NCI-H1105 (cell line): ENCODE data around the gene FBXL7.

Experiments used
- DNase-seq: peaks from one replicate; lab custom pipeline; 2025; lab: John Stamatoyannopoulos, UW

FBXL7 gene

GRCh38 chr5:15893866-15894265 is 393.9 kb downstream of the FBXL7 start:
- DNase-seq: no peak

- no peak for DNase-seq
These were observed 397.7 kb downstream of the FBXL7 start for GRCh38 chr5:15897656-15898055.

- DNase-seq: no peak
These were observed 398.7 kb downstream of the FBXL7 start for GRCh38 chr5:15898641-15899040.

- DNase-seq: no peak
These were observed 399.5 kb downstream of the FBXL7 start for GRCh38 chr5:15899481-15899880.

GRCh38 chr5:15901151-15901550 is 401.2 kb downstream of the FBXL7 start:
- no peak for DNase-seq

GRCh38 chr5:15902066-15902465 is 402.1 kb downstream of the FBXL7 start:
- no peak for DNase-seq

- DNase-seq: no peak
These were observed 405.2 kb downstream of the FBXL7 start for GRCh38 chr5:15904899-15905830.

- no peak for DNase-seq
These were observed 414.7 kb downstream of the FBXL7 start for GRCh38 chr5:15914638-15915037.

- DNase-seq: no peak
These were observed 426.6 kb downstream of the FBXL7 start for GRCh38 chr5:15926586-15926985.

- DNase-seq: no peak
These were observed 427.9 kb downstream of the FBXL7 start for GRCh38 chr5:15927710-15928380.

- DNase-seq: no peak
These were observed 429.8 kb downstream of the FBXL7 start for GRCh38 chr5:15929611-15930263.

- DNase-seq: no peak
These were observed 432.1 kb downstream of the FBXL7 start for GRCh38 chr5:15932066-15932465.

GRCh38 chr5:15933259-15934207 is 433.6 kb downstream of the FBXL7 start:
- no peak for DNase-seq

GRCh38 chr5:15936505-15937245 is 436.7 kb downstream of the FBXL7 start:
- DNase-seq: no peak

GRCh38 chr5:15937708-15938107 is 437.7 kb downstream of the FBXL7 start:
- DNase-seq: no peak

GRCh38 chr5:15938186-15938585 is 438.2 kb downstream of the FBXL7 start:
- DNase-seq: no peak

- no peak for DNase-seq
These were observed 439.0 kb downstream of the FBXL7 start for GRCh38 chr5:15938961-15939360.

- DNase-seq: no peak
These were observed 440.9 kb downstream of the FBXL7 start for GRCh38 chr5:15940905-15941304.

- DNase-seq: no peak
These were observed 443.5 kb downstream of the FBXL7 start for GRCh38 chr5:15943487-15943886.

- DNase-seq: no peak
These were observed 446.0 kb downstream of the FBXL7 start for GRCh38 chr5:15946026-15946425.

- no peak for DNase-seq
These were observed 448.2 kb downstream of the FBXL7 start for GRCh38 chr5:15948190-15948589.
